NCI-H2081 treated with DMSO at 0.1 percent for 48 hours (cell line): ENCODE results near the gene MAP3K6.

Experiments used
- DNase-seq: peaks from one replicate; lab custom pipeline; 2025; lab: John Stamatoyannopoulos, UW

Gene MAP3K6

GRCh38 chr1:27355683-27356082, 11.1 kb downstream of the MAP3K6 start:
- no peak for DNase-seq

GRCh38 chr1:27353629-27354028, 13.1 kb downstream of the MAP3K6 start:
- DNase-seq: no peak

GRCh38 chr1:27353166-27353565, 13.6 kb downstream of the MAP3K6 start:
- no peak for DNase-seq

GRCh38 chr1:27351541-27352107, 15.1 kb downstream of the MAP3K6 start:
- DNase-seq: no peak

GRCh38 chr1:27350663-27351540, 15.9 kb downstream of the MAP3K6 start:
- no peak for DNase-seq

GRCh38 chr1:27349784-27350662, 16.7 kb downstream of the MAP3K6 start:
- no peak for DNase-seq

- no peak for DNase-seq
Observed at GRCh38 chr1:27348861-27349783, 17.6 kb downstream of the MAP3K6 start.

GRCh38 chr1:27346991-27347624, 19.7 kb downstream of the MAP3K6 start:
- no peak for DNase-seq

GRCh38 chr1:27346357-27346756, 20.4 kb downstream of the MAP3K6 start:
- DNase-seq: no peak

GRCh38 chr1:27345272-27345671, 21.5 kb downstream of the MAP3K6 start:
- no peak for DNase-seq

GRCh38 chr1:27343639-27344025, 23.1 kb downstream of the MAP3K6 start:
- DNase-seq: no peak

GRCh38 chr1:27342778-27343638, 23.8 kb downstream of the MAP3K6 start:
- no peak for DNase-seq

- DNase-seq: no peak
Observed at GRCh38 chr1:27342391-27342777, 24.4 kb downstream of the MAP3K6 start.

- DNase-seq: no peak
Observed at GRCh38 chr1:27341525-27342252, 25.1 kb downstream of the MAP3K6 start, which contains the start of gene SYTL1. TSS of gene SYTL1 (plus strand) at chr1:27342022. CDS start at chr1:27345335, 3,313 bp downstream.

- no peak for DNase-seq
Observed at GRCh38 chr1:27339213-27339612, 27.5 kb downstream of the MAP3K6 start.

- DNase-seq: no peak
Observed at GRCh38 chr1:27338751-27339150, 28.0 kb downstream of the MAP3K6 start.

GRCh38 chr1:27336756-27337155, 30.0 kb downstream of the MAP3K6 start:
- no peak for DNase-seq

GRCh38 chr1:27335506-27336422, 31.0 kb downstream of the MAP3K6 start:
- no peak for DNase-seq
